OCI-LY7 (cell line): ENCODE measurements around the gene TCAP.

Source experiments
- EZH2phosphoT487 ChIP-seq: fragments of 200-600 bp; sonication (generic); IDR thresholded peaks from 2 replicates; pipeline ENCODE4 v1.6.1; 2018; ENCODE audit warnings: low read depth, borderline replicate concordance, mild to moderate bottlenecking, mixed run types, antibody characterized with exemption, low read length, moderate library complexity, mixed read lengths
- TF ChIP-seq, protein P1 (sequence below): fragments of 200-600 bp; sonication (generic); conservative IDR thresholded peaks from 2 replicates; pipeline ENCODE4 v1.5.1; 2014; ENCODE audit warnings: mild to moderate bottlenecking, antibody characterized with exemption, low read length, moderate library complexity, mixed read lengths

DNA sequence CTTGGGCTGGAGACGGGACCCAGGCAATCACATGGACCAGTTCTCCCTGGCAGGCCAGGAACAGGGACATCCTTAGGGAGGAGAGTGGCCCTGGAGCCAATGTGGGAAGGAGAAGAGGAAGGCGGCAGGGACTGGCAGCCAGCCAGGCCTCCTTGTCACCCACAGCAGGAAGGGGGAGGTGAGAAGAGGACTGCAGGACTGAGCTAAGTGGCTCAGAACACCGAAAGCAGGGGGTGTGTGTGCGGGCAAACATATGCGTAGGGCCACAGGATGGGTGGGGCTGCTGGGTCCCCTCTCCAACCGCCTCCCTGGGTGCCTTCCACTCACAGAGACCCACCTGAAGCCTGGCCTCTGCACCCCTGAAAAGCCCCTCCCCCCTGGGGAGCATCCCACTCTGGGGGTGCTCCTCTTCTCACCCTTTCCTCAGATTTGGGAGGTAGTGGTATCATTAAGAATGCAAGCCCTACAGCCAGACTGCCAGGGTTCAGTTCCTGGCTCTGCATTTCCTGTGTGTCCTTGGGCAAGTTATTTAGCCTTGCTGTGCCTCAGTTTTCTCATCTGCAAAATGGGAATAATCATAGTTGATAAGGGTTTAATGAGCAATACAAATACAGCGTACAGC is 11.2 kb downstream of the TCAP start:
- TF ChIP-seq, protein P1, sequence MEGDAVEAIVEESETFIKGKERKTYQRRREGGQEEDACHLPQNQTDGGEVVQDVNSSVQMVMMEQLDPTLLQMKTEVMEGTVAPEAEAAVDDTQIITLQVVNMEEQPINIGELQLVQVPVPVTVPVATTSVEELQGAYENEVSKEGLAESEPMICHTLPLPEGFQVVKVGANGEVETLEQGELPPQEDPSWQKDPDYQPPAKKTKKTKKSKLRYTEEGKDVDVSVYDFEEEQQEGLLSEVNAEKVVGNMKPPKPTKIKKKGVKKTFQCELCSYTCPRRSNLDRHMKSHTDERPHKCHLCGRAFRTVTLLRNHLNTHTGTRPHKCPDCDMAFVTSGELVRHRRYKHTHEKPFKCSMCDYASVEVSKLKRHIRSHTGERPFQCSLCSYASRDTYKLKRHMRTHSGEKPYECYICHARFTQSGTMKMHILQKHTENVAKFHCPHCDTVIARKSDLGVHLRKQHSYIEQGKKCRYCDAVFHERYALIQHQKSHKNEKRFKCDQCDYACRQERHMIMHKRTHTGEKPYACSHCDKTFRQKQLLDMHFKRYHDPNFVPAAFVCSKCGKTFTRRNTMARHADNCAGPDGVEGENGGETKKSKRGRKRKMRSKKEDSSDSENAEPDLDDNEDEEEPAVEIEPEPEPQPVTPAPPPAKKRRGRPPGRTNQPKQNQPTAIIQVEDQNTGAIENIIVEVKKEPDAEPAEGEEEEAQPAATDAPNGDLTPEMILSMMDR: no peak
- TF ChIP-seq EZH2phosphoT487: no peak
